Central memory CD8-positive, alpha-beta T cell (primary cell): Measurements from ENCODE around the gene FBXW5.

Source experiments
- ATAC-seq: fragments of 150-1000 bp; cut with Tn5 transposase; replicated peaks from 2 replicates; pipeline ENCODE4 v1.10.0; 2022; ENCODE audit warnings: mild to moderate bottlenecking, moderate FRiP score, moderate number of reproducible peaks; ENCODE audit not compliant: poor library complexity, severe bottlenecking; ENCODE audit errors: extremely low read depth
- DNase-seq, 2 donors: peaks; one replicate each; pipeline ENCODE4 v3.0.0; 2021; ENCODE audit warnings: low spot score in 2 of 2
- H3K27ac Mint-ChIP-seq: one replicate; pipeline ENCODE4 v1.8.0; 2022; ENCODE audit warnings: low read depth, mild to moderate bottlenecking, moderate library complexity, mixed read lengths
- H3K27me3 Mint-ChIP-seq: one replicate; pipeline ENCODE4 v1.8.0; 2022; ENCODE audit warnings: mixed read lengths
- H3K36me3 Mint-ChIP-seq: one replicate; pipeline ENCODE4 v1.8.0; 2022; ENCODE audit warnings: mild to moderate bottlenecking, moderate library complexity, mixed read lengths; ENCODE audit not compliant: insufficient read depth
- H3K4me1 Mint-ChIP-seq: one replicate; pipeline ENCODE4 v1.8.0; 2022; ENCODE audit warnings: mixed read lengths
- H3K4me3 Mint-ChIP-seq: one replicate; pipeline ENCODE4 v1.8.0; 2022; ENCODE audit warnings: mild to moderate bottlenecking, moderate library complexity, mixed read lengths
- H3K9me3 Mint-ChIP-seq: one replicate; pipeline ENCODE4 v1.8.0; 2022; ENCODE audit warnings: mixed read lengths

The FBXW5 gene

GRCh38 chr9:136963341-136963740, 18.8 kb upstream of the FBXW5 start:
- H3K27ac Mint-ChIP-seq: no peak overlapping the region

GRCh38 chr9:136962701-136963248, 18.2 kb upstream of the FBXW5 start:
- Mint-ChIP-seq H3K4me3 (peak overlapping the region; percentile 13), H3K27me3 (no peaks in the 10 kb centered on the region), H3K27ac (no peak overlapping the region), H3K4me1 (peaks cover 72% of the 10 kb centered on the region), H3K9me3 (no peaks in the 10 kb centered on the region), H3K36me3 (peaks cover 11% of the 10 kb centered on the region)
- DNase-seq (no peak), ATAC-seq (no peak)

More at GRCh38 chr9:136963341-136963740, 18.8 kb upstream of the FBXW5 start:
- Mint-ChIP-seq H3K27me3 (no peaks in the 10 kb centered on the region), H3K9me3 (no peaks in the 10 kb centered on the region), H3K4me3 (peak overlapping the region; percentile 13), H3K36me3 (peaks cover 12% of the 10 kb centered on the region), H3K4me1 (peaks cover 66% of the 10 kb centered on the region)
- ATAC-seq: no peak
- DNase-seq: no peak

GRCh38 chr9:136962163-136962562, 17.6 kb upstream of the FBXW5 start:
- ATAC-seq: no peak
- Mint-ChIP-seq H3K4me3 (peak overlapping the region; percentile 25), H3K4me1 (peaks cover 71% of the 10 kb centered on the region), H3K27me3 (no peaks in the 10 kb centered on the region), H3K9me3 (no peaks in the 10 kb centered on the region), H3K36me3 (peaks cover 8% of the 10 kb centered on the region), H3K27ac (peak overlapping the region; percentile 65)
- DNase-seq: no peak

- no peak for ATAC-seq
- DNase-seq: no peak
- Mint-ChIP-seq H3K27me3 (no peaks in the 10 kb centered on the region), H3K36me3 (peaks cover 7% of the 10 kb centered on the region), H3K4me1 (peaks cover 67% of the 10 kb centered on the region), H3K4me3 (peak overlapping the region; percentile 76), H3K9me3 (no peaks in the 10 kb centered on the region), H3K27ac (peak overlapping the region; percentile 65)
These were observed 16.9 kb upstream of the FBXW5 start for GRCh38 chr9:136961279-136962065.

- Mint-ChIP-seq H3K4me1 (peaks cover 62% of the 10 kb centered on the region), H3K9me3 (no peaks in the 10 kb centered on the region), H3K4me3 (peak overlapping the region; percentile 76), H3K36me3 (peaks cover 5% of the 10 kb centered on the region), H3K27ac (no peak overlapping the region), H3K27me3 (no peaks in the 10 kb centered on the region)
- ATAC-seq (no peak), DNase-seq (no peak)
These were observed 16.4 kb upstream of the FBXW5 start for GRCh38 chr9:136960938-136961275.

GRCh38 chr9:136960212-136960937, 15.8 kb upstream of the FBXW5 start:
- Mint-ChIP-seq H3K27ac (peak overlapping the region; percentile 87), H3K27me3 (no peaks in the 10 kb centered on the region), H3K36me3 (peaks cover 2% of the 10 kb centered on the region), H3K9me3 (no peaks in the 10 kb centered on the region), H3K4me1 (peaks cover 57% of the 10 kb centered on the region), H3K4me3 (peak overlapping the region; percentile 76)
- peak in 1 of 2 donors; percentile 58 for DNase-seq
- peak; percentile 87 for ATAC-seq

- Mint-ChIP-seq H3K27ac (peak overlapping the region; percentile 87), H3K36me3 (peaks cover 2% of the 10 kb centered on the region), H3K4me3 (peak overlapping the region; percentile 76), H3K27me3 (no peaks in the 10 kb centered on the region), H3K9me3 (no peaks in the 10 kb centered on the region), H3K4me1 (peaks cover 56% of the 10 kb centered on the region)
- DNase-seq: no peak
- ATAC-seq: no peak
These were observed 14.6 kb upstream of the FBXW5 start for GRCh38 chr9:136958898-136959850.

- DNase-seq (no peak), ATAC-seq (no peak)
- no peaks in the 10 kb centered on the region for H3K9me3 Mint-ChIP-seq
- no peaks in the 10 kb centered on the region for H3K27me3 Mint-ChIP-seq
- H3K4me3 Mint-ChIP-seq: no peak overlapping the region
- H3K27ac Mint-ChIP-seq: no peak overlapping the region
- peaks cover 56% of the 10 kb centered on the region for H3K4me1 Mint-ChIP-seq
- peaks cover 2% of the 10 kb centered on the region for H3K36me3 Mint-ChIP-seq
These were observed 13.9 kb upstream of the FBXW5 start for GRCh38 chr9:136958473-136958872.

- peaks cover 51% of the 10 kb centered on the region for H3K4me1 Mint-ChIP-seq
These were observed 13.4 kb upstream of the FBXW5 start for GRCh38 chr9:136957901-136958300.

GRCh38 chr9:136957461-136957860, 12.9 kb upstream of the FBXW5 start:
- no peak for DNase-seq
- H3K4me3 Mint-ChIP-seq: no peak overlapping the region
- no peaks in the 10 kb centered on the region for H3K9me3 Mint-ChIP-seq
- H3K4me1 Mint-ChIP-seq: peaks cover 47% of the 10 kb centered on the region
- no peak overlapping the region for H3K27ac Mint-ChIP-seq
- H3K36me3 Mint-ChIP-seq: peaks cover 2% of the 10 kb centered on the region
- no peak for ATAC-seq
- H3K27me3 Mint-ChIP-seq: no peaks in the 10 kb centered on the region

More at GRCh38 chr9:136957901-136958300, 13.4 kb upstream of the FBXW5 start:
- no peak for DNase-seq
- no peaks in the 10 kb centered on the region for H3K27me3 Mint-ChIP-seq
- no peak overlapping the region for H3K27ac Mint-ChIP-seq
- peaks cover 2% of the 10 kb centered on the region for H3K36me3 Mint-ChIP-seq
- H3K9me3 Mint-ChIP-seq: no peaks in the 10 kb centered on the region
- ATAC-seq: no peak
- H3K4me3 Mint-ChIP-seq: no peak overlapping the region

- H3K27me3 Mint-ChIP-seq: no peaks in the 10 kb centered on the region
- no peak overlapping the region for H3K4me3 Mint-ChIP-seq
- no peaks in the 10 kb centered on the region for H3K9me3 Mint-ChIP-seq
- DNase-seq (no peak), ATAC-seq (no peak)
- H3K27ac Mint-ChIP-seq: no peak overlapping the region
- H3K36me3 Mint-ChIP-seq: peaks cover 2% of the 10 kb centered on the region
- peaks cover 40% of the 10 kb centered on the region for H3K4me1 Mint-ChIP-seq
These were observed 12.1 kb upstream of the FBXW5 start for GRCh38 chr9:136956604-136957003.

GRCh38 chr9:136955943-136956335, 11.4 kb upstream of the FBXW5 start:
- Mint-ChIP-seq H3K4me1 (peaks cover 35% of the 10 kb centered on the region), H3K9me3 (no peaks in the 10 kb centered on the region), H3K27me3 (no peaks in the 10 kb centered on the region), H3K27ac (no peak overlapping the region), H3K36me3 (peaks cover 2% of the 10 kb centered on the region), H3K4me3 (no peak overlapping the region)
- ATAC-seq (no peak), DNase-seq (no peak)
